NCI-H2171 treated with DMSO at 0.1 percent for 48 hours (cell line): ENCODE data around the gene SOX6.

ENCODE experiments used
- DNase-seq: peaks from one replicate; lab custom pipeline; 2025; lab: John Stamatoyannopoulos, UW

SOX6 gene

GRCh38 chr11:16191212-16191867 lies 165.0 kb downstream of the SOX6 start:
- DNase-seq, result no peak

- no peak for DNase-seq
Measured at GRCh38 chr11:16186680-16187079, 169.7 kb downstream of the SOX6 start.

GRCh38 chr11:16185042-16185441 lies 171.3 kb downstream of the SOX6 start:
- DNase-seq, result no peak

GRCh38 chr11:16184588-16184987 lies 171.8 kb downstream of the SOX6 start:
- DNase-seq, result no peak

- no peak for DNase-seq
Measured at GRCh38 chr11:16182553-16182952, 173.8 kb downstream of the SOX6 start.

GRCh38 chr11:16180868-16181267 lies 175.5 kb downstream of the SOX6 start:
- DNase-seq, result no peak

- no peak for DNase-seq
Measured at GRCh38 chr11:16179676-16180075, 176.7 kb downstream of the SOX6 start.

- no peak for DNase-seq
Measured at GRCh38 chr11:16178273-16178672, 178.1 kb downstream of the SOX6 start.

- DNase-seq, result no peak
Measured at GRCh38 chr11:16177688-16178087, 178.7 kb downstream of the SOX6 start.

GRCh38 chr11:16173798-16174197 lies 182.5 kb downstream of the SOX6 start:
- DNase-seq, result no peak

GRCh38 chr11:16171882-16172281 lies 184.5 kb downstream of the SOX6 start:
- DNase-seq, result no peak

- DNase-seq, result no peak
Measured at GRCh38 chr11:16169956-16170847, 186.1 kb downstream of the SOX6 start.

- DNase-seq, result no peak
Measured at GRCh38 chr11:16169541-16169940, 186.8 kb downstream of the SOX6 start.

- no peak for DNase-seq
Measured at GRCh38 chr11:16167706-16168487, 188.4 kb downstream of the SOX6 start.

- DNase-seq, result no peak
Measured at GRCh38 chr11:16166571-16166970, 189.8 kb downstream of the SOX6 start.

GRCh38 chr11:16160146-16160545 lies 196.2 kb downstream of the SOX6 start:
- no peak for DNase-seq

GRCh38 chr11:16158426-16158994 lies 197.8 kb downstream of the SOX6 start:
- no peak for DNase-seq

GRCh38 chr11:16157327-16157726 lies 199.0 kb downstream of the SOX6 start:
- DNase-seq, result no peak

GRCh38 chr11:16155448-16155847 lies 200.9 kb downstream of the SOX6 start:
- DNase-seq, result no peak

- DNase-seq, result no peak
Measured at GRCh38 chr11:16154715-16155396, 201.5 kb downstream of the SOX6 start.

GRCh38 chr11:16153951-16154350 lies 202.4 kb downstream of the SOX6 start:
- DNase-seq, result no peak

GRCh38 chr11:16151138-16151537 lies 205.2 kb downstream of the SOX6 start:
- no peak for DNase-seq
